Stimulated activated effector memory CD8-positive, alpha-beta T cell treated with anti-CD3 and anti-CD28 coated beads, Interleukin-12 subunit alpha, Interleukin-12 subunit beta, amount 100 ng/mL, for 72 hours (primary cell): ENCODE measurements around the gene HAND1.
A peak's percentile ranks its signal among the peaks of the same experiment; 100 is the strongest.

Experiments used
- ATAC-seq: fragments of 150-1000 bp; cut with Tn5 transposase; 2 replicates; pipeline ENCODE4 v1.10.0; 2021
- DNase-seq, 2 donors: peaks; one replicate each; pipeline ENCODE4 v3.0.0; 2021 to 2022; ENCODE audit warnings: low spot score in 2 of 2
- H3K27ac Mint-ChIP-seq: one replicate; pipeline ENCODE4 v1.8.0; 2022; ENCODE audit warnings: mild to moderate bottlenecking, mixed read lengths
- H3K36me3 Mint-ChIP-seq: one replicate; pipeline ENCODE4 v1.8.0; 2022; ENCODE audit warnings: mild to moderate bottlenecking, mixed read lengths
- H3K4me1 Mint-ChIP-seq: one replicate; pipeline ENCODE4 v1.8.0; 2022; ENCODE audit warnings: mixed read lengths
- H3K4me3 Mint-ChIP-seq: one replicate; pipeline ENCODE4 v1.8.0; 2022; ENCODE audit warnings: mild to moderate bottlenecking, mixed read lengths
- H3K9me3 Mint-ChIP-seq: one replicate; pipeline ENCODE4 v1.8.0; 2022; ENCODE audit warnings: mixed read lengths

The HAND1 gene

DNA sequence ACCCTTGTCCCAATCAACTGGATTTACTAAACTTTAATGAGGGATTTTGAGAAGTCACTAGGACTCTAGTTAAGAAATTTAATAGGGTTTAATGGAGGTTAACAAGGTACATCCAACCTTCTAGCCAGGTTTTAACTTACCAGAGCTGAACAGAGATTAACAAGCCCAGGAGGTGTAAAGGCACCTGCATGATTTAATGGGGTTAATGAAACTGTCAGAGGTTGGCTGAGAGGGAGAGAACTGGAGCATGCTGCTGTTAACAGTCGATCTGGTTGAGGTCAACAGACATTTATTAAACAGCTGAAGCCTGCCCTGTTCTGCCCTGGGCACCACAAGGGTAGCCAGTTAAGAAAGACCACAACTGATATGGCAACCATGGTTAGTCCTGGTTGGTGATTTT lies 13.6 kb downstream of the HAND1 start:
- no peak for ATAC-seq
- Mint-ChIP-seq H3K4me1 (no peaks in the 10 kb centered on the region), H3K4me3 (no peak overlapping the region), H3K9me3 (no peaks in the 10 kb centered on the region), H3K36me3 (peaks cover 6% of the 10 kb centered on the region), H3K27ac (no peak overlapping the region)
- no peak for DNase-seq

DNA sequence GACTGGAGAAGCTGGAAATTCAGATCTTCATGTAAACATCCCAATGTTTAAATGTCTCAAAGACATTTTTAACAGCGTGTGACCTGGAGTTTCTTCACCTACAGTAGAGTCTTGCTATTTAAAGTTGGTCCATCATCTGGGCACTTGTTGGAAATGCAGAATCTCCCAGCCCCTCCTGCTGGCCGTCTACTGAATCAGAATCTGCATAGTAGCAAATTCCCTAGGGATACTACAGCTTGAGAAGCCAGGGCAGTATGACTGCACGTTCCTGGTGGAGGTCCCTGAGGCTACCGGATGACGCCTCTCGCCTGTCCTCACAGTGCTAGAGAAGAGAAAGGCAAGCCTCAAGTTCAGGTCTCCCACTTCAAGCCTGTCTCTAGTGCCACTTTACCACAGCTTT lies 16.5 kb downstream of the HAND1 start:
- H3K4me1 Mint-ChIP-seq = no peaks in the 10 kb centered on the region
- H3K27ac Mint-ChIP-seq = no peak overlapping the region
- no peaks in the 10 kb centered on the region for H3K9me3 Mint-ChIP-seq
- DNase-seq = no peak
- no peak overlapping the region for H3K4me3 Mint-ChIP-seq
- peaks cover 18% of the 10 kb centered on the region for H3K36me3 Mint-ChIP-seq
- no peak for ATAC-seq

DNA sequence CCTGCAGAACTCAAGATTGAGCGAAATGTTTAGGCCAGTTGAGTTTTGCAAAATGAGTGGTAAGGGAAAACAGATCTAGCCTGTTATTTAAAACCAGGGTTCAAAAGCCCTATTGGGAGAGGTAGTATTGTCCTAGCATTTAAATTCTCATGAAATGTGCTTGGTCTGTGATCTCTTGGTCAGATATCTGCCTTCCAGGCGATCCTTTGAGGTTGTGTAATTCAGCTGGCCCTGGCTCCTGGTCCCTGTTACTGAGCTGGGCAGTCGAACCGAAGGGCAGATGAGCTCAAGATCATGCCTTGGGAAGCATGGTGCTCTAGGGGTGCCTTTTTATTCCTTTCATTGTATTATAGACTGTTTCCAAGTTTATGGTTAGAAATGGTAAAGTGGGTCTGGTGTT lies 17.9 kb downstream of the HAND1 start:
- Mint-ChIP-seq H3K4me1 (no peaks in the 10 kb centered on the region), H3K9me3 (no peaks in the 10 kb centered on the region), H3K36me3 (peaks cover 31% of the 10 kb centered on the region), H3K4me3 (no peak overlapping the region), H3K27ac (no peak overlapping the region)
- DNase-seq (no peak), ATAC-seq (no peak)

DNA sequence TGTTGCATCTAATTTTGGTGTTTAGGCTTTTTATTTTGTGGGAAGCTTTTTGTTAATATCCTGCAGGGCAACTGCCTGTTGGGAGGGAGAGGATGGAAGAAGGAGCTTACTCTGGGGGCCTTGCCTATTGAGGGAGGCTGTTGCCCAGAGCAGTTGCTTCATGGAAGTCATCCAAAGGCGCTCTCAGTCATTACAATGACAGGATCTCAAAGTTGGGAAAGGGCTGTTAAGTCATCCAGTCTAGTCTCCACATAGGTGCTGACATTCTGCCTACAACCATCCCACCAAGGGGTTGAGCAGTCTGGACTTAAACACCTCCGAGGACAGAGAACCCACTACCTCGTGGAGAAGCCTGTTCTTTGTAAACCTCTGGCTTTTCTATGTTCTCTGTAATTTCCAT lies 19.0 kb downstream of the HAND1 start:
- no peak overlapping the region for H3K4me3 Mint-ChIP-seq
- no peaks in the 10 kb centered on the region for H3K9me3 Mint-ChIP-seq
- H3K36me3 Mint-ChIP-seq = peaks cover 43% of the 10 kb centered on the region
- no peak overlapping the region for H3K27ac Mint-ChIP-seq
- H3K4me1 Mint-ChIP-seq = no peaks in the 10 kb centered on the region
- ATAC-seq (no peak), DNase-seq (no peak)

DNA sequence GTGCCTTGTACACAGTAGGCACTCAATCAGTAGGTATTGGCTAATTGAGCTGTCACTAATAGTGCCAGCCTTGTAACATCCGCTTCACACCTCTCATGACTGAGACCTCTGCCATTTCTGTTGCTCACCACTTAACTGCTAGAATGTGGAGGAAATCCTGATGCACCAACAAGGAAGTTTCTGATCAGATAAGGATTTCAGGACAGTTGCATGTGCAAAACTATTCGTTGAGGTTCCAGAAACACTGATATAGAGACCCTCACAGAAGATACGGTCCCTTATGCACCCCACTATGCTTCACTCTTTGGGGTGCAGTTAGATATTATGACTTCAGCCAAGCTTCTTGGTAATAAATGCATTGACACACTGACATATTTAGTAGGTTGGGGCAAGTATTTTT lies 21.5 kb downstream of the HAND1 start:
- Mint-ChIP-seq H3K27ac (no peak overlapping the region), H3K9me3 (no peaks in the 10 kb centered on the region), H3K4me1 (peaks cover 7% of the 10 kb centered on the region), H3K4me3 (no peak overlapping the region), H3K36me3 (peaks cover 68% of the 10 kb centered on the region)
- ATAC-seq = no peak
- no peak for DNase-seq

DNA sequence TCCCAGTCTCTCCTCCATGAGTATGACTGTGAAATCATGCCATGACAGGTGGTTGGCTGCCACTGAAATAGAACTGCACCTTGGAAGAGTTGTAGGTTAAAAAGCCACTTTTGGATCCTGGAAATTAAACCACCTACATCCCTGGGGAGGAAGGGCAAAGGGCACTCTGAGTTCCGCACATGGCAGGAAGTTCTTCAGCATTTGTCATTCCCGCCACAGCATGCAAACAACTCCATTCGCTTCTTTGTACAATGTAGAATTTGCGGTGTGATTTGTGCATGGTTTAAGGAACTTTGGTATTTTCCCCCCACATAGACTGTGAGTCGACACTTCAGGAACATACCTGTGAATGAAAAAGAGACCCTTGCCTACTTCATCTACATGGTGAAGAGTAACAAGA lies 22.4 kb downstream of the HAND1 start:
- Mint-ChIP-seq H3K4me1 (peaks cover 11% of the 10 kb centered on the region), H3K27ac (no peak overlapping the region), H3K4me3 (no peak overlapping the region)

DNA sequence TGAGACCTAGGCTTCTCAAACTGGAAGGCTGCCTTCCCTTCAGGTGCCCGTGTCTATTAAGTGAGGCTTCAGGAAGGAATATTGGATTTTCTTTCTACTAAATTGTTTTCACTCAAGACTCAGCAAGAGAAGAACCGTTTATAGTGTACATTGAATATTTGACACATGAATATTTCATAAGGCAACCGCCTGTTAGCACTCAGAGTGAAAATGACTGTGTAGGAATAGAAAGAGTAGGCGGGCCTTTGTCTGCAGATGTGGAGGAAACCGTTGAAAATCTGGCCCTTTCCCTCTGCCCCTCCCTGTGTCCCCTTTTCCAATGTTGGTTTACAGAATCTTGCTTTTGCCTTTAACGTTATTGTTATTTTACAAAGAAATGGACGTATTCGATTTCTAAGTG lies 26.1 kb downstream of the HAND1 start:
- Mint-ChIP-seq H3K36me3 (peaks cover 71% of the 10 kb centered on the region), H3K4me1 (peaks cover 42% of the 10 kb centered on the region), H3K27ac (no peak overlapping the region), H3K9me3 (no peaks in the 10 kb centered on the region), H3K4me3 (no peak overlapping the region)
- ATAC-seq (no peak), DNase-seq (no peak)

More for the DNA sequence above, 22.4 kb downstream of the HAND1 start:
- no peaks in the 10 kb centered on the region for H3K9me3 Mint-ChIP-seq
- H3K36me3 Mint-ChIP-seq = peaks cover 77% of the 10 kb centered on the region
- DNase-seq = no peak
- ATAC-seq = no peak

DNA sequence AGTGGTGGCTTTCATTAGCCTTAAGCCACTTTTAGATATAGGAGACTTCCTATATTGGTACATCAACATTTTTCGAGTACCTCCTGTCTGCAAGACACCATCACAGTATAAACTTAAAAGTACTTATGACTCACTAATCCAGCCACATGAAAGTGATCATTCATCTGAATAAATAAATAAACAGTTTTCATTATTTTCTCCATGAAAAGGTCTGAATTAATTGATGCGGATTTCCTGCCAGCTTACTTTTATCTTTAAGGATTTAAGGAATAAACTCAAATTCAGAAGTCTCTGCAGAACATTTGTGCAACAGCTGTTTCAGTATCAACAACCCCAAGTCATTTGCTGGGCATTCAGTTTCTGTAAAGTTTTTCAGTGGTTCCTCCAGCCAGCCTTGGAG lies 28.2 kb downstream of the HAND1 start:
- no peak overlapping the region for H3K27ac Mint-ChIP-seq
- no peak for DNase-seq
- no peak for ATAC-seq
- H3K9me3 Mint-ChIP-seq = no peaks in the 10 kb centered on the region
- H3K4me3 Mint-ChIP-seq = no peak overlapping the region
- H3K36me3 Mint-ChIP-seq = peaks cover 55% of the 10 kb centered on the region
- peaks cover 55% of the 10 kb centered on the region for H3K4me1 Mint-ChIP-seq

DNA sequence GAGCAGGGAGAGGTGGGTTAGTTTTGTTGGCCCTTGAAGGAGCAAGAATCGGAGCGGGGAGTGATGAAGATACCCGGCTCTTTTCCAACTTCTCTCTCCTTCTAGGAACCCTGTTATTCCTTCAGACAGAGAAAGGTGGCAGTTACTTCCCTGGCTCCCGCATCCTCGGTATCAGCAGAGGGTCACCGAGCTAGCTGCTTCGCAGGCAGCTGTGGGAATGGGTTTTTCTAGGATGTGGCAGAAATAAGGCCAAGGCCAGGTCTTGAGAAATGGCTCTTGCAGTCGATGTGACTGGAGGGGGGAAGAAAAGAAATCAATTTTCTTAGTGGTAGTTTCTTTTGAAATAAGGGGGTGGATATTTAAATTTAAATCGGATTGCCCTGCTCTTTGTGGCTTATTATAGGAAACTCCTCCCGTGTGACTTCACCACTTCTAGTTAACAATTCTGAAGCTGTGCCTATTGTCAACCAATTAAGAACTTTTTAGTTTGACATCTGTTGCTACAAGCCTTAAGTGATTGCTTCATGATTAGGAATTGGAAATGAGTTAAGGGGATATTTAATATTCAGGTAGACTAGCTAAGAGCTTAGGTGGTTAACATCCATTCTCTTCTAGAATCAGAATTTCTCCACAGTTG lies 30.8 kb downstream of the HAND1 start:
- Mint-ChIP-seq H3K36me3 (peaks cover 40% of the 10 kb centered on the region), H3K9me3 (no peaks in the 10 kb centered on the region), H3K4me1 (peaks cover 56% of the 10 kb centered on the region), H3K27ac (peak overlapping the region; percentile 50), H3K4me3 (peak overlapping the region; percentile 81)
- ATAC-seq (no peak), DNase-seq (no peak)

DNA sequence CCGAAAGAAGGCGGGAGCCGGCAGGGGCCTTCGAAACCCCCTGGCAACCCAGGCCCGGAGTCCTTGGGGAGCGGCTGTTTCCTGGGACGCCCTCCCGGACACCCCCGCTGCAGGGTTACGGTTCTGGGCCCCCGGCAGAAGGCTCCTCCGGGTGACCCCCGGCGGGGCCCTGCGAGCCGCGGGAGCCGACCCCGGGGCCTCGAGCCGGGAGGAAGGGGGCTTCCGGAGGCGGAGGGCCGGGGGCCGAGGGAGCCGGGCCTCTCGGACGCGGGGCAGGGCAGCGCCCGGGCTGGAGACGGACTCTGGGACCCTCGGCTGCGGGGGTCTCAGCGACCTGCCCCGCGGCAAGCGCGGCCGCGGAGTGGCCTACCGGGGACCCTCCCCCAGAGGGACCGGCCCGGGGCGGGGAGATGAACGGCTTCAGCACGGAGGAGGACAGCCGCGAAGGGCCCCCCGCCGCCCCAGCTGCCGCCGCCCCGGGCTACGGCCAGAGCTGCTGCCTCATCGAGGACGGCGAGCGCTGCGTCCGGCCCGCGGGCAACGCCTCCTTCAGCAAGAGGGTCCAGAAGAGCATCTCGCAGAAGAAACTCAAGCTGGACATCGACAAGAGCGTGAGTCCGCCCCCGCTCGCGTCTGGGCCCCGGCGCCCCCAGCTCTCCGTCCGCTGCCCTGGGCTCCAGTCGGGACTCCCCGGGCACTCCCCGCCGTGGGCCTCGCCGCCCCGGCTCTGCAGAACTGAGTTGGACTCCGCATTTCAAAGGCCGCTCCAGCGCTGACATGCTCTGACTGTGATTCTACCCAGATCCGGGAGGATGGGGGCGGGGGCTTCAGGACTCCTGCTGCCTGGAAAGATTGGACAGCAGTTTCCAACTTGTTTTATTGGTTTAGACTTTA lies 31.6 kb downstream of the HAND1 start:
- DNase-seq (peak; percentile 27 to 72), ATAC-seq (peak; percentile 38)
- Mint-ChIP-seq H3K36me3 (peaks cover 40% of the 10 kb centered on the region), H3K4me3 (peak overlapping the region; percentile 99), H3K27ac (peak overlapping the region; percentile 97), H3K4me1 (peaks cover 63% of the 10 kb centered on the region), H3K9me3 (no peaks in the 10 kb centered on the region)

DNA sequence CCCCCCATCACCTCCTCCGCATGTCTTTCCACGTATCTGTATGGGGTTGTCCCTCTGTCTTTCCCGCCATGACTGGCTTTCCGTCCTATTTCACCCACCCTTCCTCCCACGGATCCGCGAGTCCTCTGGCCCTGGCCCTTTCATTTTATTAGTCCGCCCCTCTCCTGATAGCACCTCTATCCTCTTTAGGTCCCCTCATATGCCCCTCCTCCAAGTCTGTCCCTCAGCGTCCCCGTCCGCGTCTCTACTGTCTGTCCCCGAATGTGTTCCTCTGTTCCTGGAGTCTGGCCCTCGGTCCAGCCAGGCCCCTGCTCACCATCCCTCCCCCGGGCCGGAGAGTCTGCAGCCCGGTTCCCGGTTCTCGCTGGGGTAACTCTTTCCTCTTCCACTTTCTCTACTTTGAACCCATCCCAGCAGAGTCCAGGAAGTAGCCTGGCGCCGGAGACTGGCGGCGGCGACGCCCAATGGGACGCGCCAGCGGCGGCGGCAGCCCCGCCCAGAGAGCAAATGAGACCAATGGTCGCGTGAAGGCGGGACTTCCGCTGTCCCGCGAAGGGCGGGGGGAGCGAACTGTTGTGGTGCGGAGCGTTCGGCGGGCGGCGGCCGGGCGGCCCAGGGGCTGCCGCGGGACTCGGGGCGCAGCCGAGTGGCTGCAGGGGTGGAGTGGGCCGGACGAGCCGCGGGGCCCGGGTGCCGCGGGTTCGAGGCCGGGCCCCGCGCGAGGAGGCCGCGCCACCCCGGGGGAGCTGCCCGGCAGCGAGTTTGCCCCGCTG lies 32.4 kb downstream of the HAND1 start, which contains the start of gene SAP30L:
Gene SAP30L, plus strand, starts transcription at position 576 of the 773 bp plus-strand sequence. CDS start 608 bp downstream, outside the sequence.
- peaks cover 40% of the 10 kb centered on the region for H3K36me3 Mint-ChIP-seq

DNA sequence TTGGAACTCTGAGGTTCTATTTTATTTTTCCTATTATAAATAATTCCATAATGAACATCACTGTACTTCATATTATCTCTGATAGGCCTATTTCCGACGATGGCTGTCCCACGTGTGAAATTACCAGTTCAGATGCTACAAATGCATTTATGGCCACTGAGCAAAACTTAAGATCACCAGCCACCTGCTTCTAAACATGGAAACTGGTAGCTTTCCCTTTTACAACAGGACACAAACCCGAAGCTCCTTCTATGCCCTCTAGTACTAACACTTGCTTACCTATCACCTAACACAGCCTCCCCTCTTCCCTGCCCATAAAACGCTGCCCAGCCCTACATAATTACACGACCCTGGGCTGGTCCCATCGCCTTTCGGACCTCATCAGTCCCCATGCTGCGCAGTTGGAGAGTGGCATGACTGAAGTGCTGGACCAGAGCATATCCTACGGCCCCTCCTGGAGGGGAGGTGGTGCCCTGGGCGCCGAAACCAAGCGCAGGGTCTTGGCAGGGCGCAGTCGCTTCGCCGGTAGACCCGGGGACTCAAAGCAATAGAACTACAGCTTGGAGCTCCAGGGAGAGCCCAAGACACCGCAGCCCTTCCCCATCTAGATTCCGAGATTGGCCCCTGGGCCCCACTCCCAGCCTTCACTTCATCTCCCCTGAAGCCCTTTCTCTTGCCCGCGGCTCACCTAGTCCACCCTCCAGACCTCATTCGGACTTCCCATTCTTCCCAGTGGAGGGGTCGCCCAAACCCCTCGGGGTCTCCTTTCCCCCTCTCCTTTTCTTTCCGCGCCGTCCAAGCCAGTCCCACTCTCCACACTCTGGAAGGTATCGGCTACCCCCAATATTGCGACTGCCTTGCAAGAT lies 33.2 kb downstream of the HAND1 start:
- peaks cover 41% of the 10 kb centered on the region for H3K36me3 Mint-ChIP-seq
- H3K27ac Mint-ChIP-seq = peak overlapping the region; percentile 97
- no peaks in the 10 kb centered on the region for H3K9me3 Mint-ChIP-seq
- peak overlapping the region; percentile 99 for H3K4me3 Mint-ChIP-seq
- no peak for ATAC-seq
- no peak for DNase-seq
- H3K4me1 Mint-ChIP-seq = peaks cover 55% of the 10 kb centered on the region

More for the DNA sequence above, 32.4 kb downstream of the HAND1 start, which contains the start of gene SAP30L:
- peak; percentile 96 to 98 for DNase-seq
- peaks cover 62% of the 10 kb centered on the region for H3K4me1 Mint-ChIP-seq
- no peaks in the 10 kb centered on the region for H3K9me3 Mint-ChIP-seq
- peak within 1 kb of the TSS; percentile 99 for H3K4me3 Mint-ChIP-seq
- peak within 1 kb of the TSS; percentile 97 for H3K27ac Mint-ChIP-seq
- ATAC-seq = peak; percentile 95

DNA sequence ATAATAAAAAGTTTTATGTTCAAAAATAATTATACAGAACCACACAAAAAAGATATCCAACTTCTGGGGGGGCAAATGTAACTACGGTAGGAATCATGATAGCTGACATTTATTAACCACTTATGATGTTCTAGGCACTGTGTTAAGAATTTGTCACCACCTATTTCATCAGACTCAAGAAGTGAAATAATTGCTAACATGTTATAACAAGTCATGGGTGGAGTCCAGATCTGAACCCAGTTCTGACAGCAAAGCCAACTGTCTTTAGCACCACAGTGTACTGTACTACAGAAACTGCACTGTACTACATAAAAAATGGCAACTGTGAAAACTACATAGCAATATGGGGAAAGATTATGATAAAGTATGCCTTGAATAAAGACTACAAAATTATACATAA lies 35.2 kb downstream of the HAND1 start:
- Mint-ChIP-seq H3K27ac (no peak overlapping the region), H3K4me3 (no peak overlapping the region), H3K36me3 (peaks cover 61% of the 10 kb centered on the region), H3K4me1 (peaks cover 38% of the 10 kb centered on the region), H3K9me3 (no peaks in the 10 kb centered on the region)
- no peak for DNase-seq
- ATAC-seq = no peak

DNA sequence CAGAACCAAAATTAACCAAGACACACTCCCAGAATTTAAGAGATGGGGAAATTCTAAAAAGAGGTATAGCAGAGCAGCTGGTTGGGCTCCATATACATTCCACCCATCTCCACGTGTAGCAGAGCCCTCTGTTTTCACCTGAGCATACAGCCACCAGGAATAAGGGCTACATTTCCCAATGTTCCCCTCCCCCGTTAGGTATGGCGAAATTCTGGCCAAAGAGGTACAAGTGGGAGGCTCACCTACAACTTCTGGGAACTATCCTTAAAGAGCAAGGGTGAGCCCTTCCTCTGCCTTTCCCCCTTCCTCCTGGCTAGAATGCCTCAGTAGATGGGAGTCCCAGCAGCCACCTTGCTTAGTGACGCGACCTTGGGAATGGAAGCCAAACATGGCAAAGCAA lies 37.5 kb downstream of the HAND1 start:
- Mint-ChIP-seq H3K4me1 (peaks cover 25% of the 10 kb centered on the region), H3K4me3 (no peak overlapping the region), H3K27ac (no peak overlapping the region), H3K9me3 (no peaks in the 10 kb centered on the region), H3K36me3 (peaks cover 80% of the 10 kb centered on the region)
- ATAC-seq (no peak), DNase-seq (no peak)
